Measurements from ENCODE around the gene WDPCP. TPM values are rescaled to one million over a fixed set of nuclear protein-coding genes. Genes with fewer than 3 reads are reported as not detected.

WDPCP gene
- total RNA-seq, 1 donor from 2014 or later: 4.3 TPM

DNA sequence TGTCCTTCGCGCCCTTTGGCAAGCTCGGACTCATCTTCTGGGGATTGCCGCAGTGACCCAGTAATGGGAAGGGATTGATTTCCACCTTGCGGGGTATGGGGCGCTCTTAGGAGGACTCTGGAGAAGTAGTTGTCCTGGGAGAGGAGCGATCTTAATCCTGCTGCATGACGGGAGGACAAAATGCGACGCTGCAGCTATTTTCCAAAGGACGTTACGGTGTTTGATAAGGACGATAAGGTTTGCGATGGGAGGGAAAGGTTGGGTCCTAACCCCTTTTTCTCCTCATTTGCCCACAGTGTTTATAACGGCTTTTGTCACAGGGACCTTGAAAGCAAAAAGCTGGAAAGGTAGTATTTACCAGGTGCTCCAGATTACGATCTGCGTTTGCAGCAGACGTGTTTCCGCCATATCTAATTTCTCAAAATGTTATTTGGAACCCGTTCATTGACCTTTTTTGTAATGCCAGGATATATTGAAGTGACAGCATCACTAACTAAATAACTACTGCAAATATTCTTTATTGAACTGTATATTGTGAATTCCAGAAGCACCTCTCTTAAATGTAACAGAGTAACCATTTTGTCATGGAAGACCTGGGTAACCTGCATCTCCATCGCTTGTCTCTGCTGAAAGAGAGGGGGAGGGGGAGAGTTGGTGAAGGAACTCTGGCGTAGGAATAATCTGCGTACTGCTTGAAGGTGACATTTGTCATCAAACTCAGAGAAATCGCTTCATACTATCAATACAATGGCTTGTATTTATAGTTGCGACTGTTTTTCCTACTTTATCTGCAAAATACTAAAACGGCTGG, 1.1 kb upstream of the WDPCP start:
- H3K36me3 Mint-ChIP-seq (ENCODE audit: unreplicated experiment): no peaks in the 10 kb centered on the region
- DNase-seq: no peak
- peaks cover 3% of the 10 kb centered on the region for H3K27me3 Mint-ChIP-seq (ENCODE audit: unreplicated experiment)
- H3K27ac Mint-ChIP-seq (ENCODE audit: unreplicated experiment): peak overlapping the region; percentile 81
- H3K4me1 Mint-ChIP-seq (ENCODE audit: low read depth, unreplicated experiment): no peaks in the 10 kb centered on the region
- H3K9me3 Mint-ChIP-seq (ENCODE audit: unreplicated experiment): no peaks in the 10 kb centered on the region
- H3K4me3 Mint-ChIP-seq (ENCODE audit: unreplicated experiment): peak overlapping the region; percentile 97
- no peak for TF ChIP-seq CTCF (IDR thresholded peaks at IDR 0.05; ENCODE audit: partially characterized antibody, unreplicated experiment)

- H3K9me3 Mint-ChIP-seq (ENCODE audit: unreplicated experiment): peaks cover 1% of the 10 kb centered on the region
- TF ChIP-seq CTCF (IDR thresholded peaks at IDR 0.05; ENCODE audit: partially characterized antibody, unreplicated experiment): no peak
- DNase-seq: no peak
Measured at GRCh38 chr2:63587814-63588384, 378 bp downstream of the WDPCP start.

GRCh38 chr2:63582873-63583272, 5.4 kb downstream of the WDPCP start:
- no peaks in the 10 kb centered on the region for H3K4me1 Mint-ChIP-seq (ENCODE audit: low read depth, unreplicated experiment)

More at GRCh38 chr2:63587814-63588384, 378 bp downstream of the WDPCP start:
- no peaks in the 10 kb centered on the region for H3K4me1 Mint-ChIP-seq (ENCODE audit: low read depth, unreplicated experiment)
- H3K27ac Mint-ChIP-seq (ENCODE audit: unreplicated experiment): peak overlapping the region; percentile 81
- H3K36me3 Mint-ChIP-seq (ENCODE audit: unreplicated experiment): no peaks in the 10 kb centered on the region
- peaks cover 3% of the 10 kb centered on the region for H3K27me3 Mint-ChIP-seq (ENCODE audit: unreplicated experiment)
- H3K4me3 Mint-ChIP-seq (ENCODE audit: unreplicated experiment): peak overlapping the region; percentile 97

DNA sequence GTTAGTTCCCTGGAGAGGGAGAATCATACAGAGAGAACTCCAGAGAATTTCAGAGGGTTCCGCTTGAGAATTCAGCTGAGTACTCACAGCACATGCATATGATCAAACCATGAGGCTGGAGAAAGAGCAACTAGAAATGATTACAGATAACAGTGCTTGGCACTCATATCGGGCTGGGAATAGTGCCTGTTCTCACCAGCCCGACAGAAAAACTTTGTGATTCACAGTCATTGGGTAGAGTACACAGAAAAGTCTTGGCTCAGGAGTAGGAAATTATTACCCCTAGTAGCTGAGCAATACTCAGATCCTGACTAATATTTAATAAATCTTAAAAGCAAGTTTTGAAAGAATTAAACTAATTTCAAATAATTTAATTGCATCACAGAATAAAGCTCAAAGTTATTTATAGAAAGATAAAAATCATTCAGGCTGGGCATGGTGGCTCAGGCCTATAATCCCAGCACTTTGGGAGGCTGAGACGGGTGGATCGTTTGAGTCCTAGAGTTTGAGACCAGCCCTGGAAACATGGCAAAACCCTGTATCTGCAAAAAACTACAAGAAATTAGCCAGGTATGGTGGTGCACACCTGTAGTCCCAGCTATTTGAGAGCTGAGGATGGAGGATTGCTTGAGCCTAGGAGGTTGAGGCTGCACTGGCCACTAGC, 6.8 kb downstream of the WDPCP start:
- Mint-ChIP-seq H3K9me3 (ENCODE audit: unreplicated experiment) (peaks cover 1% of the 10 kb centered on the region), H3K4me3 (ENCODE audit: unreplicated experiment) (no peak overlapping the region), H3K36me3 (ENCODE audit: unreplicated experiment) (no peaks in the 10 kb centered on the region), H3K27me3 (ENCODE audit: unreplicated experiment) (no peaks in the 10 kb centered on the region), H3K4me1 (ENCODE audit: low read depth, unreplicated experiment) (no peaks in the 10 kb centered on the region), H3K27ac (ENCODE audit: unreplicated experiment) (no peak overlapping the region)
- DNase-seq: no peak
- no peak for TF ChIP-seq CTCF (IDR thresholded peaks at IDR 0.05; ENCODE audit: partially characterized antibody, unreplicated experiment)

More at GRCh38 chr2:63582873-63583272, 5.4 kb downstream of the WDPCP start:
- Mint-ChIP-seq H3K27ac (ENCODE audit: unreplicated experiment) (no peak overlapping the region), H3K4me3 (ENCODE audit: unreplicated experiment) (no peak overlapping the region), H3K27me3 (ENCODE audit: unreplicated experiment) (no peaks in the 10 kb centered on the region), H3K36me3 (ENCODE audit: unreplicated experiment) (no peaks in the 10 kb centered on the region), H3K9me3 (ENCODE audit: unreplicated experiment) (peaks cover 1% of the 10 kb centered on the region)
- no peak for TF ChIP-seq CTCF (IDR thresholded peaks at IDR 0.05; ENCODE audit: partially characterized antibody, unreplicated experiment)
- no peak for DNase-seq
